NCI-H2227 (cell line): ENCODE data around the gene AP5S1.
A peak's percentile ranks its signal among the peaks of the same experiment; 100 is the strongest.
"Not testable (repeated sequence)": the region's sequence is repeated elsewhere in the genome, so short reads cannot be mapped to it uniquely, and the experiment has no call there.

Source experiments
- DNase-seq: peaks from one replicate; lab custom pipeline; 2025; ENCODE audit not compliant: unreplicated experiment; lab: John Stamatoyannopoulos, UW

AP5S1 gene

GRCh38 chr20:3811467-3812258 lies 8.7 kb upstream of the AP5S1 start:
- peak; percentile 59 for DNase-seq

DNA sequence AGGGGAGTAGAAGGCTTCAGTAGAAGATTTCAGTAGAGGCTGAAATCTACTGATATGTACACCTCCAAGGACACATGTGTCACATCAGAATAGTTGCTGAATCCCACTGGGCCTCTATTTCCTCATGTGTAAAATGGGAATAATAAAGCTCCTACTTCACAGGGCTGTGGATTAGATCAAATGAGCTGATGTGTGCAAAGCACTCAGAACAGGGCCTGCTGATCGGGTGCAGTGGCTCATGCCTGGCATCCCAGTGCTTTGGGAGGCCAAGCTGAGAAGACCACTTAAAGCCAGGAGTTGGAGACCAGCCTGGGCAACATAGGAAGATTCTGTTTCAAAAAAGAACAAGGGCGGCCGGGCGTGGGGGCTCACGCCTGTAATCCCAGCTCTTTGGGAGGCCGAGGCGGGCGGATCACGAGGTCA lies 8.1 kb upstream of the AP5S1 start:
- DNase-seq: no peak

DNA sequence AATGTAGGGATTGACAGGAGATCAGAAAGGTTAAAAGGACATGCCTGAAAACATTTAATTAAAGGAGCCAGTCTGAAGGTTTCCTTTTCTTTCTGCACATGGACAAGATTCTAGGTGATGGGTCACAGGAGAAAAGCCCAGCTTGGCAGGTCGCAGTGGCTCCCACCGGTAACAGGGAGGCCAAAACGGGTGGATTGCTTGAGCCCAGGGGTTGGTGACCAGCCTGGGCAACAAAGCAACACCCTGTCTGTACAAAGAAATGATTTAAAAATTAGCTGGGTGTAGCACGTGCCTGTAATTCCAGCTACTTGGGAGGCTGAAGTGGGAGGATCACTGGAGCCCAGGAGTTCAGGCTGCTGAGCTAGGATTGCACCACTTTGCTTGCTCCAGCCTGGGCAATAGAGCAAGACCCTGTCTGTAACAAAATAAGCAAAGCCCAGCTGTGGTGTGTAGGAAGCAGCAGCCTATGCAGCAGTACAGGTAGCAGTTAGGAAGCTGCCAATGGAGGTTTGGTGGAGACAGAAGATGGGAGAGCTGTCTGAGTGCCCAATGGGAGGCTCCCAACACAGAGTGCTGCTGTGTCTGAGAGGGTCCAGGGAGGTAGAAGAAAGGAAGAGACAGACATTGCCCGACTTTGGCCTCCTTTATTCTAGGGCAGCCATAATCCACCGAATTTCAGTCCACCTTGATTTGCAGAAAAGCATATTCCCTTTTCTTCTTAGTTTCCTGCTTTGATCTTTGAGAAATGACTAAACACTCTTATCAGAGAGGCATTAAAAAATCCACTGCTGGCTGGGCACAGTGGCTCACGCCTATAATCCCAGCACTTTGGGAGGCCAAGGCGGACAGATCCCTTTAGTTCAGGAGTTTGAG lies 7.1 kb upstream of the AP5S1 start:
- DNase-seq: no peak

GRCh38 chr20:3813848-3814581 lies 6.3 kb upstream of the AP5S1 start:
- DNase-seq: no peak

GRCh38 chr20:3814928-3815495 lies 5.3 kb upstream of the AP5S1 start:
- no peak for DNase-seq

DNA sequence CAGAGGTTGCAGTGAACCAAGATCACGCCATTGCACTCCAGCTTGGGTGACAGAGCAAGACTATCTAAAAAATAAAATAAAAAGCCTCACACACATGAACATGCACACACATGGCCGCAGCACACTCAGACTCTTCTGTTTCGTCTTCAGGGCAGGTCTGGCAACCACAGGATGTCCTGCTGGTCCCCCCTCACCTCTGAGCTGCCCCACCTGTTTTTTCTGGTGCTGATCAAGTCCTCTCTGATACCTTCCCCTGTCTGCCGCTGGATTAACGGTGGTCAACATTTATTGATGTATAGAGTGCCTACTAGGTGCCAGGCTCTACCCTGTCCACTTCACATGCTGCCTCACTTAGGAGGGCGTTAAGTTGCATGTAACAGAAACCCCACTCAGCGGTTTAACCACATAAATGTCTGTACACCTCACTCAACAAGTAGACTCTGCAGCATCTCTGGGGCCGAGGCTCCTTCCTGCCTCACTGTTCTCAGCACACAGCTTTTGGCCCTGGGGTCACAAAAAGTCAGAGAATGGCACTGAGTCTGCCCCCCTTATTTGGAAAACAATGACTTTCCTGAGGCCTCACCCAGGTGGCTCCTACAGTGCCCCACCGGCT lies 4.5 kb upstream of the AP5S1 start:
- no peak for DNase-seq

- peak; percentile 88 for DNase-seq
These were observed 1.9 kb upstream of the AP5S1 start for GRCh38 chr20:3818155-3819151.

DNA sequence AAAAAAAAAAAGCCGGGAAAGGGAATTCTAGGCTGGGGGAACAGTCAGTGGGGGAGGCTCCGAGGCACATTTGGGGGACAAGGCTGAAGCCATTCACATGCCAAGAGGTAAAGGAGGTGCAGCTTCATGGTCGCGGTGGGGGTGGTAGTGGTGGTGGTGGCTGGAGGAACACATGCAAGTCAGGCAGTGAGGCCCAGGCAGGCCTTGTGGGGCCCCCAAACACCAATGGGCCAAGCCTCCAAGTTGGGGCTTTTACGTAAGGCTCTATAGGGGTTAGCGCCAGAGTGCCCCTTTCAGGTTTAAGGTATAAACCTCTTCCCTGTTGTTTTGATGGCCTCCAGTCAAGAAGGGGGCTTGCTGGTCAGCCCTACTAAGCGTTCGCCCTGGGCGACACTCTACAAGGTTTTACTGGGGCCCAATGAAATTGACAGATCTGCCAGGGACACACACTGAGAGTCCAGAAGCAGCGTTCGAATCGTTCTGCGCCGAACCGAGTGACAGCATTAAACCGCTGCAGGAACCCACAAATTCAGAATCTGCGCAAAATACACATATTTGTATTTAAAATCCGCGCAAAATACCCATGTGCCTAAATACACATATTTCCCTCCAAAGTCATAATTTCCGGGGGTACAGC lies 818 bp upstream of the AP5S1 start:
- DNase-seq: no peak

GRCh38 chr20:3820901-3821727 lies 767 bp downstream of the AP5S1 start:
- DNase-seq: no peak

GRCh38 chr20:3821996-3822395 lies 1.6 kb downstream of the AP5S1 start:
- no peak for DNase-seq

- DNase-seq: no peak
These were observed 3.5 kb downstream of the AP5S1 start for GRCh38 chr20:3823881-3824280.

GRCh38 chr20:3825526-3825925 lies 5.2 kb downstream of the AP5S1 start:
- no peak for DNase-seq

GRCh38 chr20:3826420-3826819 lies 6.1 kb downstream of the AP5S1 start:
- no peak for DNase-seq

- no peak for DNase-seq
These were observed 8.5 kb downstream of the AP5S1 start for GRCh38 chr20:3828798-3829197.

- DNase-seq: not testable (repeated sequence)
These were observed 9.5 kb downstream of the AP5S1 start for GRCh38 chr20:3829891-3830290.

GRCh38 chr20:3836132-3836531 lies 15.8 kb downstream of the AP5S1 start:
- DNase-seq: no peak

GRCh38 chr20:3839328-3839727 lies 19.0 kb downstream of the AP5S1 start:
- no peak for DNase-seq

GRCh38 chr20:3840201-3840600 lies 19.9 kb downstream of the AP5S1 start:
- DNase-seq: not testable (repeated sequence)
